HG03159 (cell line): ENCODE measurements around the gene ASCC2.

ENCODE experiments used
- ATAC-seq: cut with Tn5 transposase; IDR thresholded peaks from one replicate; pipeline ENCODE4 v1.9.1; 2021; ENCODE audit warnings: mild to moderate bottlenecking, moderate library complexity; ENCODE audit not compliant: unreplicated experiment

Gene ASCC2

GRCh38 chr22:29819501-29819900 lies 18.6 kb downstream of the ASCC2 start:
- no peak for ATAC-seq

DNA sequence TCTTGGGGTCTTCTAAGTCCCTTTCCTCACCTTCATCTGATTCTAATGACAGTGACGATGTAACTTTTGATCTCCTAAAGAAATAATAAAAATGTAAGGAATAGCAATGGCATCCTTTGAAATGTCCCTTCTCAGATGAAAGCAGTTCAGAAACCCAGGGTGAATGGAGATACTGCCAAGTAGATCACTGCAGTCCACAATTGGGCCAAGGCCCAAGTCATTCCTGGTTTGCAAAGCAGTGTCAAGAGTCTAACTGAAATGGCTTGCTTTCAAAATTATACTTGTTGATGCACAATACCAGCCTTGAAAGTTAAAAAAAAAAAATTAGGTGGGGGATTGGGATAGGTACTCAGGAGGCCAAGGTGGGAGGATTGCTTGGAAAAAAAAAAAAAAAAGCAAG lies 20.4 kb downstream of the ASCC2 start:
- no peak for ATAC-seq

DNA sequence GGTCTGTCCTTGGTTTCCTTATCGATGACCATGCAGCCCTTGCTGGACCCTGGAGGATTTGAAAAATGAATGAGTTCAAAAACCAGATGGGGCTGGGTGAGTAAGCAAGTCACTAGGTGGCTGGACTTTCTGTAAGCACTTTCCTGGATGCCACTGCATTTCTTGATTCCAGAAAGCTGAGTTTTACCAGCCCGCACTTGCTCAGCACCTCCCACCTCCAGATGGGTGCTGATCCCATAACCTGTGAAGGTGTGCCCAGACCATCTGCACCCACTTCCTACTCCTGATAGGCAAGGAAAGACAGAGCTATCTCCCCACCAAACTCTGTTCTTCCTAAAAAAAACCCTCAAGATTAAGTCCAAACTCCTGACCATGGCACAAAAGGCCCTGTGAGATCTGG lies 21.1 kb downstream of the ASCC2 start:
- ATAC-seq: no peak

GRCh38 chr22:29816539-29816938 lies 21.5 kb downstream of the ASCC2 start:
- ATAC-seq: no peak

- ATAC-seq: no peak
These were observed 21.9 kb downstream of the ASCC2 start for GRCh38 chr22:29816128-29816527.

DNA sequence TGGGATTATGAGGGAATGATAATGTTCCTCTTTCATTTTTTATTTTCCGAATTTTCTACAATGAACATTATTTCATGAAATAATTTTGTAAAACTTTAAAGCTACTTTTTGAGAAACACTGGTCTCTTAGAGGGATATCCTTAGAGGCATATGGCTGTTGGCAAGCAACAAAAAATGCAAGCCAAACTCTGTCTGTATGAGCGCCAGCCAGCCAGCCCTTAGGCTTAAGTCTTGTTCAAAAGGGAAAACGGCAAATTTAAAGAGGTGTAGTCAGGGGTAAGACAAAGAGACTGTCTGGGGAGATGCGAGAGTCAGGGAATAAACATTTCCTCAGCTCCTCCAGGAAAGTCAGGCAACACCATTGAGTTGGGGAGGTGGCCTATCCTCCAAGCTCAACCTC lies 22.5 kb downstream of the ASCC2 start:
- no peak for ATAC-seq

GRCh38 chr22:29814003-29814402 lies 24.1 kb downstream of the ASCC2 start:
- no peak for ATAC-seq

- no peak for ATAC-seq
These were observed 24.5 kb downstream of the ASCC2 start for GRCh38 chr22:29813563-29813962.

- ATAC-seq: no peak
These were observed 24.9 kb downstream of the ASCC2 start for GRCh38 chr22:29813126-29813525.

DNA sequence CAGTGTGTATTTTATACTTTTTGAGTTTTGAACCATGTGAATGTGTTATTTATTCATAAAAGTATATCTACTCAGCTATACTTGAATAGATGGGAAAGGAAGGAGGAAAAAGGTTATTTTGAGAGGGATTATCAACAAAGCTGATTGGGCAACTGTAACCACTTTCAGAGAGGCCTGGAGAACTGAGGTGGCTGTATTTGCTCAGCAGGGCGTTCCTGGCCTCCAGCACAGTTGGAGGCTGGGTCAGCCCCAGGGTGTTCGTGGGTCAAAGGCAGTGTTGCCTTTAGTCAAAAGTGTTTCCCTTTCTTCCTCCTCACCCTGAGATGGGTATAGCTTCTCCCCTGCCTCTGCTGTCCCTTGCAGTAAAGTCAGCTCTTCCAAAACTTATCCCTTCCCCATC lies 26.7 kb downstream of the ASCC2 start:
- ATAC-seq: no peak

DNA sequence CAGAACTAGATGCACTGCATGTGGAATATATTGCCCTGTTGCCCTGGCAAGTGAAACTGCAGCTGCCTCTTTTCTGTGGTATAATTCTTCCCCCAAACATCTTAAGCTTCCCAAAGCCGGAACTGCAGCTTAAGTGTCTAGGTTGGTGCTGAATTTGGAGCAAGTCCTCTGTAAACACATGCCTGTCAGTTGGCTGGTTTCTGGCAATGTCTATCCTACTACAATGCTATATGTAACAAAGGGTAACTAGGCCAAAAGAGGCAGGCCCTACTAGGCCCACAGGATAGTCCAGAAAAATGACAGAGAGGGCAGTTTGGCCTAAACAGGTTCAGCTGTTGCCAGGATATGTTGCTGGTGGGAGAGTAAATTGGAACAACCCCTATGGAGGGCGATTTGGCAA lies 27.9 kb downstream of the ASCC2 start:
- no peak for ATAC-seq

DNA sequence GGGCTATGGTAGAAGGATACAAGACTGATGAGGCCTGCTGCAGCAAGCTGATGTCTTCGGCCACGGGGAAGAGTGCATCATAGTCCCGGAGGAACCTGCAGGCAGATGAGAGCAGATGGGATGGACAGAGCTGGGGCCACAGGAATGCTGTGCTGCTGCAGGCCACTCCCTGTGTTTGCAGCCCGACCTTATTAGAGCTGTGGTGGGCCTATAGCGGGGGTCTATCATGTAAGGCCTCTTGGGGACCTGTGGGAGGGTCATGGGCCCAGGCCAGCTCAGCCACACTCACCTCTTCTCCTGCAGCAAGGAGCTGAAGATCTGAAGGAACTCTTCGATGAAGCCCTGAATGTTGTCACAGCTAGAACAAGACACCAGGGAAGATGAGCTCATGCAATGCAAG lies 31.9 kb downstream of the ASCC2 start:
- ATAC-seq: no peak

GRCh38 chr22:29804985-29805384 lies 33.1 kb downstream of the ASCC2 start:
- ATAC-seq: no peak

DNA sequence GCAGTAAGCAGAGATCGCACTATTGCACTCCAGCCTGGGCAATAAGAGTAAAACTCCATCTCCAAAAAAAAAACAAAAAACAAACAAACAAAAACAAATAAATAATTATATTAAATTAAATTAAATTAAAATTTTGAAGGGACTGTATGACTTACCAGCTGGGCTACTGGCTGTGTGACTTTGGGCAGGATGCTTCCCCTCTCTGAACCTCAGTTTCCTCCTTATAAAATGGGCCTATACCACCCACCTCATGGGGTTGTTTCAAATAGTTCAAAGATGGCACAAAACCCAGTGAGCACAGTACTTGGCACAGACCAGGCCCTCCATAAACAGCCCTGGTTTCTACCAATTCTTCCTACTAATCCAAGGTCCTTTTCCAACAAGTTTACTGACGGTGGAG lies 34.9 kb downstream of the ASCC2 start:
- ATAC-seq: no peak

GRCh38 chr22:29801796-29802195 lies 36.3 kb downstream of the ASCC2 start:
- ATAC-seq: no peak

DNA sequence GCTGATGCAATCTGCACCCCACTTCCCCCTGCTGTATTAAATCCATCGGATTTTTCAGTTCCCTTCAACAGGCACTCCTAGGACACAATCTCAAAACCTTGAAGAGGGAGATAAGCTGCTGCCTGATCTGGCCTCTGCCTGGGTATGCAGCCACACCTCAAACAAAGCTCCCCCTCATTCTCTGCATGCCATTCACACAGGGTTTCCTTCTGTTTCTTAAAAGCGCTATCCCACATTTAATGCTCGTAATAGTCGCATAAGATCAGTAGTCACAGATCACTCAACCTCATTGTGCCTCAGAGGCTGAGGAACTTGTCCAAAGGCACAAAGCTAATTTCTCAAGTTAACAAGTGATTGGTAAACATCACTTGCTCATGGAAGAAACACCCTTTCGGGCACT lies 36.9 kb downstream of the ASCC2 start:
- no peak for ATAC-seq

GRCh38 chr22:29799217-29799680 lies 38.8 kb downstream of the ASCC2 start:
- no peak for ATAC-seq

GRCh38 chr22:29798801-29799200 lies 39.3 kb downstream of the ASCC2 start:
- no peak for ATAC-seq

- ATAC-seq: no peak
These were observed 39.8 kb downstream of the ASCC2 start for GRCh38 chr22:29798318-29798717.

- no peak for ATAC-seq
These were observed 40.7 kb downstream of the ASCC2 start for GRCh38 chr22:29797351-29797750.

GRCh38 chr22:29795663-29796062 lies 42.4 kb downstream of the ASCC2 start:
- no peak for ATAC-seq

- ATAC-seq: no peak
These were observed 44.7 kb downstream of the ASCC2 start for GRCh38 chr22:29793396-29793795.

DNA sequence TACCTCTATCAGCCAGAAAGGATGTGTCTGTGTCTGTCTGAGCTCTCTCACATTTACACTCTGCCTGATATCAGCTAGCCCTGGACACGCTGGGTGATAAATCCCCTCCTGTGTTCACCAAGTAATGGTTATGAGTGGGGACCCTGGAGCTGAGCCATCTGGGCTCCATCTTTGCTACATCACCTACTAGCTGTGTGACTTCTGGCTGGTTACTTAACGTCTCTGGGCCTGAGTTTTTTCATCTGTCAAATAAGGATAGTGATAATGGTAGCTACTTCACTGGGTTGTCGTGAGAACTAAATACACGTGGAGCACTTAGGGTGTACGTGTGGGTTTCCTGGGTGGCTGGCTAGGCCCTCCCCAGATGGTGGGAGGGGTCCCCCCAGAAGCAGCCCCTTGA lies 48.0 kb downstream of the ASCC2 start:
- ATAC-seq: no peak
